MM.1S (cell line): ENCODE data around the gene SCAP.

Experiments
- DNase-seq: peaks from one replicate; pipeline ENCODE4 v3.0.0-alpha.2; 2015
- H2AFZ ChIP-seq: fragments of 300-600 bp; sonication (generic); 2 replicates; pipeline ENCODE4 v1.6.0; 2016; ENCODE audit warnings: antibody characterized with exemption, low read length
- H3F3A ChIP-seq: fragments of 300-600 bp; sonication (generic); 2 replicates; pipeline ENCODE4 v1.6.1; 2016; ENCODE audit warnings: mild to moderate bottlenecking, antibody characterized with exemption, low read length, moderate library complexity, mixed read lengths; ENCODE audit not compliant: insufficient read depth
- H3K27ac ChIP-seq: fragments of 300-600 bp; sonication (generic); 2 replicates; pipeline ENCODE4 v1.5.1; 2016; ENCODE audit warnings: mild to moderate bottlenecking, low read length
- H3K27me3 ChIP-seq: fragments of 300-600 bp; sonication (generic); replicated peaks from 2 replicates; pipeline ENCODE4 v1.6.0; 2016; ENCODE audit warnings: low read length; ENCODE audit not compliant: insufficient read depth
- H3K36me3 ChIP-seq: fragments of 300-600 bp; sonication (generic); replicated peaks from 2 replicates; pipeline ENCODE4 v1.6.1; 2016; ENCODE audit warnings: mild to moderate bottlenecking, low read length, mixed read lengths; ENCODE audit not compliant: insufficient read depth
- H3K4me1 ChIP-seq: fragments of 300-600 bp; sonication (generic); 2 replicates; pipeline ENCODE4 v1.6.1; 2016; ENCODE audit warnings: low read length, mixed read lengths
- H3K4me2 ChIP-seq: fragments of 300-600 bp; sonication (generic); 2 replicates; pipeline ENCODE4 v1.6.0; 2016; ENCODE audit warnings: low read depth, low read length
- H3K4me3 ChIP-seq: fragments of 300-600 bp; sonication (generic); 2 replicates; pipeline ENCODE4 v1.5.1; 2016; ENCODE audit warnings: low read length, mixed read lengths
- H3K79me2 ChIP-seq: fragments of 300-600 bp; sonication (generic); 2 replicates; pipeline ENCODE4 v1.6.1; 2016; ENCODE audit warnings: mixed run types, low read length, mixed read lengths
- H3K9ac ChIP-seq: fragments of 300-600 bp; sonication (generic); 2 replicates; pipeline ENCODE4 v1.6.1; 2016; ENCODE audit warnings: low read length, mixed read lengths
- H3K9me2 ChIP-seq: fragments of 300-600 bp; sonication (generic); replicated peaks from 2 replicates; pipeline ENCODE4 v1.6.1; 2016; ENCODE audit warnings: mild to moderate bottlenecking, low read length, mixed read lengths; ENCODE audit not compliant: insufficient read depth
- H3K9me3 ChIP-seq: fragments of 300-600 bp; sonication (generic); replicated peaks from 2 replicates; pipeline ENCODE4 v1.6.1; 2016; ENCODE audit warnings: mild to moderate bottlenecking, low read length, mixed read lengths; ENCODE audit not compliant: insufficient read depth
- H4K20me1 ChIP-seq: fragments of 300-600 bp; sonication (generic); 2 replicates; pipeline ENCODE4 v1.6.1; 2016; ENCODE audit warnings: mild to moderate bottlenecking, low read length, moderate library complexity, mixed read lengths; ENCODE audit not compliant: insufficient read depth
- CTCF ChIP-seq: fragments of 300-600 bp; sonication (generic); IDR thresholded peaks from 2 replicates; pipeline ENCODE4 v1.5.1; 2016; ENCODE audit warnings: antibody characterized with exemption, low read length, mixed read lengths
- EZH2 ChIP-seq: fragments of 300-600 bp; sonication (generic); optimal IDR thresholded peaks from 2 replicates; pipeline ENCODE3; 2017; ENCODE audit warnings: low read depth, mild to moderate bottlenecking, antibody characterized with exemption, low read length, mixed read lengths
- EZH2phosphoT487 ChIP-seq: fragments of 300-600 bp; sonication (generic); IDR thresholded peaks from 2 replicates; pipeline ENCODE4 v1.6.1; 2018; ENCODE audit warnings: antibody characterized with exemption, low read length

SCAP gene

DNA sequence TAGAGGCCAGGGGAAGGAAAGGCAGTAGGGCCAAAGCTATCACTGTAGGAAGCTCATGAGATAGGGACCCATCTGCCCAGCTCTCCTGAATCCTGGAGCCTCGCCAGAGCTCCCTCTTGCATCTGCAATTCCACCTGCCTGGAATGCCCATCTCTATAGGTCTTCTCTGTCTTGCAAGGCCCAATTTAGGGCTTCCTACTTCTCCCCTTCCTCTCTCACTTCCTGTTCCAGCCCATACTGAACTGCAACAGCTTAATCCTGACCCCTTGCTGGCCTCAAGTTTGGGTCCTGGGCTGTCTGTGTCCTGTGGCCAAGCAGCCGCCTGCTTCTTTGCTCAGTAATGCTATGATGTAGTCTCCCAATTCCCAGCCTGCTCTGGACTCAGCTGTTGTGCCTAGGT, 98.6 kb downstream of the SCAP start:
- Histone ChIP-seq H2AFZ (no peak overlapping the region), H3K27ac (no peak overlapping the region), H3K9me2 (no peaks in the 10 kb centered on the region), H3K4me1 (peaks cover 10% of the 10 kb centered on the region), H3K9me3 (no peaks in the 10 kb centered on the region), H3K27me3 (no peaks in the 10 kb centered on the region), H3K9ac (no peak overlapping the region), H3K4me2 (no peak overlapping the region), H3F3A (peaks cover 4% of the 10 kb centered on the region; the same call in 1 of the 2 replicates), H3K36me3 (no peaks in the 10 kb centered on the region), H3K4me3 (no peak overlapping the region), H3K79me2 (peaks cover 23% of the 10 kb centered on the region), H4K20me1 (no peaks in the 10 kb centered on the region)
- DNase-seq, result no peak
- TF ChIP-seq CTCF, result no peak
- TF ChIP-seq EZH2, result no peak
- TF ChIP-seq EZH2phosphoT487, result no peak

DNA sequence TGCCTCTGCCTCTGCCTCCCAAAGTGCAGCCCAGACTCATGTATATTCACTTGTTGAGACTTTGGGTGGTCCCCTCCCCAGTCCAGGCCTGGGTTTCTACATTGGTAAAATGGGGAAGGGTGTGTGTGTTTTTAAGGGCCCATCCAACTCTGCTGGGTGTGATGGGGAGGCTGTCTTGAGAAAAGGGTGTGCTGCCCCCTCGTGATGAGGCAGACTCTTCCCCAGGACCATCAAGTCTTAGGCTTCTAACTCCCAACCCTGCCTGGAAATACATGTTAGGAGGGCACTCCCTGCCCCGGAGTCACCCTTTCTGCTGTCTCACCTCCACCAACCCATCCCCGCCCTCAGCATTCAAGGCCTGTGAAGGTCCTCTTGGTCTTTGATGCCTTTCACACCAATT, 99.3 kb downstream of the SCAP start:
- no peak for DNase-seq
- Histone ChIP-seq H3K9me2 (no peaks in the 10 kb centered on the region), H3K79me2 (peaks cover 15% of the 10 kb centered on the region), H3K4me3 (no peak overlapping the region), H3K4me2 (no peak overlapping the region), H3K9ac (no peak overlapping the region), H3K27me3 (no peaks in the 10 kb centered on the region), H4K20me1 (no peaks in the 10 kb centered on the region), H3K27ac (no peak overlapping the region), H3K4me1 (peaks cover 4% of the 10 kb centered on the region; the same call in 1 of the 2 replicates), H3F3A (peaks cover 4% of the 10 kb centered on the region; the same call in 1 of the 2 replicates), H3K9me3 (no peaks in the 10 kb centered on the region), H2AFZ (no peak overlapping the region), H3K36me3 (no peaks in the 10 kb centered on the region)
- TF ChIP-seq CTCF (no peak), EZH2phosphoT487 (no peak), EZH2 (no peak)

DNA sequence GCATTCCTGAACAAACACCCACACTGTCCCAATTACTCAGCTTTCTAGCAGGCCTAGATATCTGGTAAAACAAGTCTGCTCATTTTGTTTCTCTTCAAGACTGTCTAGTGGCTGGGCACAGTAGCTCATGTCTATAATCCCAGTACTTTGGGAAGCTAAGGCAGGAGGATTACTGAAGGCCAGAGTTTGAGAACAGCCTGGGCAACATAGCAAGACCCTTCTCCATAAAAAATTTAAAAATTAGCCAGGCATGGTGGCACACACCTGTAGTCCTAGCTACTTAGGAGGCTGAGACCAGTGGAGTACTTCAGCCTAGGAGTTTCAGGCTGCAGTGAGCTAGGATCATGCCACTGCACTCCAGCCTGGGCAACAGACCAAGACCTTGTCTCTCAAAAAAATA, 101.2 kb downstream of the SCAP start:
- H3K79me2 ChIP-seq, result peaks cover 3% of the 10 kb centered on the region
- no peaks in the 10 kb centered on the region for H3K9me3 ChIP-seq
- H3K9me2 ChIP-seq, result no peaks in the 10 kb centered on the region
- no peaks in the 10 kb centered on the region for H4K20me1 ChIP-seq
- no peak for TF ChIP-seq EZH2
- TF ChIP-seq CTCF, result no peak
- TF ChIP-seq EZH2phosphoT487, result no peak
- H3F3A ChIP-seq, result no peaks in the 10 kb centered on the region
- no peak overlapping the region for H3K9ac ChIP-seq
- H3K36me3 ChIP-seq, result no peaks in the 10 kb centered on the region
- no peak overlapping the region for H3K27ac ChIP-seq
- no peak overlapping the region for H2AFZ ChIP-seq
- H3K4me3 ChIP-seq, result no peak overlapping the region
- peaks cover 1% of the 10 kb centered on the region; the same call in 1 of the 2 replicates for H3K4me1 ChIP-seq
- no peak for DNase-seq
- H3K4me2 ChIP-seq, result no peak overlapping the region
- no peaks in the 10 kb centered on the region for H3K27me3 ChIP-seq
